Stomach (tissue), 9 donors: ENCODE measurements around the gene FREM3. TPM values are rescaled to one million over a fixed set of nuclear protein-coding genes. Genes with fewer than 3 reads are reported as not detected.

Source experiments
- DNase-seq, 2 donors: peaks; one replicate each; pipeline versions ENCODE4 v3.0.0 to v3.0.0-alpha.2; 2013 to 2019
- H3K27ac ChIP-seq, 5 donors: fragments of 200-600 bp in 4 of 5; sonication (generic) in 4 of 5; one replicate each; pipeline ENCODE4 v1.5.1; 2013 to 2019; ENCODE audit warnings: mild to moderate bottlenecking in 1 of 5, moderate library complexity in 1 of 5
- H3K27me3 ChIP-seq, 3 donors: fragments of 200-600 bp; sonication (generic); one replicate each; pipeline ENCODE4 v1.5.1; 2017 to 2019; ENCODE audit warnings: mixed run types in 1 of 3
- H3K36me3 ChIP-seq, 4 donors: fragments of 200-600 bp; sonication (generic); 1 replicate in 3 of 4; 2 replicates in 1 of 4; pipeline ENCODE4 v1.5.1; 2016 to 2019
- H3K4me1 ChIP-seq, 4 donors: fragments of 200-600 bp; sonication (generic); one replicate each; pipeline ENCODE4 v1.5.1; 2016 to 2019
- H3K4me3 ChIP-seq, 4 donors: fragments of 200-600 bp; sonication (generic) in 3 of 4; one replicate each; pipeline ENCODE4 v1.5.1; 2016 to 2019; ENCODE audit warnings: mild to moderate bottlenecking in 1 of 4
- H3K9me3 ChIP-seq, 4 donors: fragments of 200-600 bp; sonication (generic); one replicate each; pipeline ENCODE4 v1.5.1; 2016 to 2019
- EP300 ChIP-seq: sonication (generic); formaldehyde crosslinking; IDR thresholded peaks from one replicate; pipeline ENCODE4 v1.6.1; 2017; ENCODE audit warnings: antibody characterized with exemption
- POLR2A ChIP-seq, 4 donors: fragments of 450-650 bp; IDR thresholded peaks; one replicate each; pipeline ENCODE4 v1.6.1; 2016; ENCODE audit warnings: antibody characterized with exemption in 4 of 4, control low read depth in 2 of 4, mild to moderate bottlenecking in 1 of 4, moderate library complexity in 1 of 4
- POLR2AphosphoS5 ChIP-seq, 3 donors: sonication (generic); formaldehyde crosslinking; IDR thresholded peaks; one replicate each; pipeline ENCODE4 v1.6.1; 2016; ENCODE audit warnings: antibody characterized with exemption in 3 of 3
- WGBS, 5 donors: extraction: QIAGEN DNeasy Blood & Tissue Kit in 3 of 5; methylation state at CpG; one replicate each; pipeline versions ENCODE4 v1.1.5 to v1.1.7; 2013 to 2018; 5-methylcytosine and 5-hydroxymethylcytosine counted together
- intact Hi-C: fragments of 100-400 bp; cut with DNase I; formaldehyde crosslinking; loops from one replicate; pipeline ENCODE4 v1.15.1; 2023; ENCODE audit warnings: low total_unique reads
- polyA plus RNA-seq, 3 donors: library from polyadenylated mRNA; stranded (reverse); fragments of 200-250 nt; gene quantifications; one replicate each; pipeline ENCODE4 v1.2.3, GENCODE V29; 2013
- total RNA-seq, 5 donors: library from RNA; depleted of rRNA; stranded (reverse); fragments of >200 nt; gene quantifications; one replicate each; pipeline versions ENCODE4 v1.1.0 to v1.2.3, GENCODE V29; 2014 to 2016
- TF ChIP-seq, protein P1 (sequence below), 7 experiments: fragments of 450-650 bp in 4 of 7; fragments of 200-600 bp in 3 of 7; sonication (generic) in 3 of 7; IDR thresholded peaks; one replicate each; pipeline ENCODE4 v1.5.1; 2016 to 2019; ENCODE audit warnings: antibody characterized with exemption in 7 of 7, control low read depth in 2 of 7, mild to moderate bottlenecking in 1 of 7
- donor health status: healthy with polysubstance abuse.
- donor health status: Bipolar disorder and iron deficiency.
- donor health status: healthy.

The FREM3 gene
- total and polyA plus RNA-seq, 8 donors, result 0.03 to 0.18 TPM; not detected in 6

DNA sequence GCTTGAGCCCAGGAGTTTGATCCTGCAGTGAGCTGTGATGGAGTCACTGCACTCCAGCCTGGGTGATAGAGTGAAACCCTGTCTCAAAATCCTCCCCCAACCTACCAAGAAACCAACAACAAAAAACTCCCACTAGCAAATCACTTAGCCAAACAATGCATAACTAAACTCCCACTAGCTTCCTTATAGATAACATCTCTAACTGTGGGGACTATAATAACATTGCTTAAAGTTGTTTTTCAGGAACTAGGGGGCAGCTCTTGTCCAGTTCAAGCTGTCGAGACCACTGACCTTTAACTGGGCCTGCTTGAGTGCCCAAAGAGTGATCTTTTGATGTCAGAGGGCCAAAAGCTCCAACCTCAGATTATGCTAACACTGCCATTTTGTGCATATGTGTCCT, 81.7 kb downstream of the FREM3 start:
- intact Hi-C loops, result no loop called here
- WGBS, 5 donors, result 59 to 86% (median 66%) methylated on average over 1 of the region's 1 CpG
- TF ChIP-seq POLR2A (IDR thresholded peaks at IDR 0.05) (no peak), EP300 (no peak), POLR2AphosphoS5 (IDR thresholded peaks at IDR 0.05) (no peak)
- TF ChIP-seq, protein P1, sequence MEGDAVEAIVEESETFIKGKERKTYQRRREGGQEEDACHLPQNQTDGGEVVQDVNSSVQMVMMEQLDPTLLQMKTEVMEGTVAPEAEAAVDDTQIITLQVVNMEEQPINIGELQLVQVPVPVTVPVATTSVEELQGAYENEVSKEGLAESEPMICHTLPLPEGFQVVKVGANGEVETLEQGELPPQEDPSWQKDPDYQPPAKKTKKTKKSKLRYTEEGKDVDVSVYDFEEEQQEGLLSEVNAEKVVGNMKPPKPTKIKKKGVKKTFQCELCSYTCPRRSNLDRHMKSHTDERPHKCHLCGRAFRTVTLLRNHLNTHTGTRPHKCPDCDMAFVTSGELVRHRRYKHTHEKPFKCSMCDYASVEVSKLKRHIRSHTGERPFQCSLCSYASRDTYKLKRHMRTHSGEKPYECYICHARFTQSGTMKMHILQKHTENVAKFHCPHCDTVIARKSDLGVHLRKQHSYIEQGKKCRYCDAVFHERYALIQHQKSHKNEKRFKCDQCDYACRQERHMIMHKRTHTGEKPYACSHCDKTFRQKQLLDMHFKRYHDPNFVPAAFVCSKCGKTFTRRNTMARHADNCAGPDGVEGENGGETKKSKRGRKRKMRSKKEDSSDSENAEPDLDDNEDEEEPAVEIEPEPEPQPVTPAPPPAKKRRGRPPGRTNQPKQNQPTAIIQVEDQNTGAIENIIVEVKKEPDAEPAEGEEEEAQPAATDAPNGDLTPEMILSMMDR (IDR thresholded peaks at IDR 0.05), result no peak

DNA sequence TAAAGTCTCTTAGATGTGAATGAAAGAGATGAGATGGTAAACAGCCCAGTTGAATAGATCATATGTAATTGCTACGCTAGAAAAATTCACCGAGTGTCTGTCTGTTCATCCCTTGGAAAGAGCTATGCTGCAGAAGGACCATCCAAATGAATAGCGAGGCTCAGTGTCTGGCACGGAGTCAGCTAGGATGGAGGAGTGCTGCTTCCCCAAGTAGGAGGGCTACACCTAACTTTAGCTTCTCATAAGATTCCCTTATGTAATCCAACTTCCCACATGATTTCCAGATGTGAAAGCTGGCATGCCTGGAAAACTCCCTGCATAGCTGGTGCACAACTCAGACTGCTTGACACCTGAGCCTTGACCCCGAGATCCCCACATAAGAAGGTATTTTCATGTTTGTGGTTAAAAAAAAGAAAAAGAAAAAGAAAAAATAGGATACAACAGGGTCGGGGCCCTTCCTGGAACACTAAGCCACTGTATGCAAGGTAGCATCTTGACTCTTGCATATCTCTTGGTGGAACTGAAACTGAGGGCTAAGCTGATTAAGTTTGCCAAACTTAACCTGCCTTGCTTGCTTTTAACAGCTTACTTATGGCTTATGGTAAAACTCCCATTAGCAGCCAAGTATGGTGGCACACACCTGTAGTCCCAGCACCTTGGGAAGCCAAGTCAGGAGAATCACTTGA, 82.3 kb downstream of the FREM3 start:
- Histone ChIP-seq H3K4me3 (no peak overlapping the region), H3K9me3 (no peaks in the 10 kb centered on the region), H3K4me1 (no peaks in the 10 kb centered on the region), H3K27ac (no peak overlapping the region), H3K36me3 (no peaks in the 10 kb centered on the region), H3K27me3 (no peaks in the 10 kb centered on the region)
- TF ChIP-seq POLR2AphosphoS5 (IDR thresholded peaks at IDR 0.05), result no peak
- TF ChIP-seq, protein P1 (IDR thresholded peaks at IDR 0.05), result no peak
- no peak for TF ChIP-seq EP300
- no peak for TF ChIP-seq POLR2A (IDR thresholded peaks at IDR 0.05)
- DNase-seq, result no peak
- intact Hi-C loops, result no loop called here
- WGBS, 5 donors, result 92 to 95% (median 92%) methylated on average over 6 of the region's 6 CpGs

More for the DNA sequence above, 81.7 kb downstream of the FREM3 start:
- no peaks in the 10 kb centered on the region for H3K4me1 ChIP-seq
- H3K27me3 ChIP-seq, result no peaks in the 10 kb centered on the region
- no peaks in the 10 kb centered on the region for H3K36me3 ChIP-seq
- no peak overlapping the region for H3K4me3 ChIP-seq
- no peaks in the 10 kb centered on the region for H3K9me3 ChIP-seq
- H3K27ac ChIP-seq, result no peak overlapping the region
- no peak for DNase-seq

DNA sequence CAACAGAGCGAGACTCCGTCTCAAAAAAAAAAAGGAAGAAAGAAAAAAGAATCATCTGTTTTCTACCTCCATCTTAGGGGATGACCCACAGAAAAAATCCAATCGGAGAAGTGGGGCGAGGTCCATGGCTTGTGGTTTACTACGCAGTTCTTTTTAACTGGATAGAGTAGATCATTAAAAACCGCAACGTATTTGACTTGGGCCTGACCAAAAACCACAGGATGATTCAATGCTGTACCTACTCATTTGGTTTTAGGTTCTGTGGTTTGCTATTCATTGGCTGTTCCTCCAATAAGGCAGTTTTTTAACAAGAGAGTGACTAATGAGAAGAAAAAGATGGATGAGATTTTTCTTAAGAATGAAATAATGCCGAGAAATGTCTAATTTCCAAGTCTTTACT, 83.7 kb downstream of the FREM3 start:
- Histone ChIP-seq H3K4me1 (no peaks in the 10 kb centered on the region), H3K27me3 (no peaks in the 10 kb centered on the region), H3K9me3 (no peaks in the 10 kb centered on the region), H3K36me3 (no peaks in the 10 kb centered on the region), H3K4me3 (no peak overlapping the region), H3K27ac (no peak overlapping the region)
- no peak for DNase-seq
- 78 to 91% (median 86%) methylated on average over 8 of the region's 8 CpGs for WGBS, 5 donors
- intact Hi-C loops, result no loop called here
- TF ChIP-seq, protein P1 (IDR thresholded peaks at IDR 0.05), result no peak
- TF ChIP-seq EP300, result no peak
- TF ChIP-seq POLR2AphosphoS5 (IDR thresholded peaks at IDR 0.05), result no peak
- TF ChIP-seq POLR2A (IDR thresholded peaks at IDR 0.05), result no peak

DNA sequence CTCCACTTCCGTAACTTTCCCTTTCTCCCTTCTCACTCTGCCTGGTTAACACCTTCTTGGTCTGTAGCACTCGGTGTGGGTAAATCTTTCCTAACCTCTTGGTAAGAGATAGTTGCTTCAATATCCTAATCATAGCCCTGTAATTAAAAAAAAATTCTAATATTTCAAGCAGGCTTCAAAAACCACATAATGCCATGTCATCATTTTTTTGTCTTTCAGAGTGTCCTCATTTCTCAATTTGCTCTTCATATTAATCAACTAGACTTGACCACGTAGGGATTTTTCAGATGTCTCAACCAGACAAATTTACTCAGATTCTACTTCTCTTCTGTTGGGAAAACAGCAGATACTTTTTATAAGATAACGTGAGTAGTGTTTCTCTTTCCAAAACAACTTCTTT, 91.0 kb downstream of the FREM3 start:
- intact Hi-C loops, result no loop called here
- no peaks in the 10 kb centered on the region for H3K4me1 ChIP-seq
- WGBS, 5 donors, result 65 to 83% (median 74%) methylated on average over 4 of the region's 4 CpGs
- no peak overlapping the region for H3K27ac ChIP-seq
- H3K4me3 ChIP-seq, result no peak overlapping the region
- DNase-seq, result no peak
- H3K36me3 ChIP-seq, result no peaks in the 10 kb centered on the region
- peaks cover 0 to 6% (median 1%) of the 10 kb centered on the region in 4 donors for H3K9me3 ChIP-seq
- no peaks in the 10 kb centered on the region for H3K27me3 ChIP-seq
- TF ChIP-seq POLR2AphosphoS5 (IDR thresholded peaks at IDR 0.05), result no peak
- TF ChIP-seq, protein P1 (IDR thresholded peaks at IDR 0.05), result no peak
- TF ChIP-seq POLR2A (IDR thresholded peaks at IDR 0.05), result no peak
- TF ChIP-seq EP300, result no peak
